Posterior vena cava (tissue), 2 donors: ENCODE measurements around the gene PTER. TPM values are rescaled to one million over a fixed set of nuclear protein-coding genes. Genes with fewer than 3 reads are reported as not detected.
A peak's percentile ranks its signal among the peaks of the same experiment; 100 is the strongest.

Source experiments
- DNase-seq: peaks from one replicate; pipeline ENCODE4 v3.0.0-alpha.2; 2020; ENCODE audit warnings: low spot score
- intact Hi-C, 2 donors: fragments of 100-400 bp; cut with DNase I; formaldehyde crosslinking; loops; one replicate each; pipeline versions ENCODE4 v1.14.1 to v1.14.2; 2022 to 2023
- long read RNA-seq, 2 donors: library from polyadenylated mRNA; unstranded; transcript quantifications; one replicate each; pipeline ENCODE4 v2.0.0, GENCODE V29; 2020 to 2021
- total RNA-seq, 2 donors: library from RNA; stranded (reverse); fragmentation: NEBNext Ultra II Directional; extraction: Animal tissue kit (Norgen Biotek cat#: 25700); gene quantifications; one replicate each; pipeline ENCODE4 v1.2.1, GENCODE V29; 2021
- donor health status: DM: yes; HTN: yes; CAD: no.
- donor health status: DM: yes; HTN: yes; CAD: no.

PTER gene, protein sequence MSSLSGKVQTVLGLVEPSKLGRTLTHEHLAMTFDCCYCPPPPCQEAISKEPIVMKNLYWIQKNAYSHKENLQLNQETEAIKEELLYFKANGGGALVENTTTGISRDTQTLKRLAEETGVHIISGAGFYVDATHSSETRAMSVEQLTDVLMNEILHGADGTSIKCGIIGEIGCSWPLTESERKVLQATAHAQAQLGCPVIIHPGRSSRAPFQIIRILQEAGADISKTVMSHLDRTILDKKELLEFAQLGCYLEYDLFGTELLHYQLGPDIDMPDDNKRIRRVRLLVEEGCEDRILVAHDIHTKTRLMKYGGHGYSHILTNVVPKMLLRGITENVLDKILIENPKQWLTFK
- 1 to 10 TPM; 5.4 to 6.0 TPM for total RNA-seq
- long read RNA-seq, donor 1, partial matches to known transcripts = 0 of 5 reads
- long read RNA-seq, donor 1, other reads (novel, unspliced or antisense) = 2 of 5 reads
- long read RNA-seq, donor 2 = 0 reads

DNA sequence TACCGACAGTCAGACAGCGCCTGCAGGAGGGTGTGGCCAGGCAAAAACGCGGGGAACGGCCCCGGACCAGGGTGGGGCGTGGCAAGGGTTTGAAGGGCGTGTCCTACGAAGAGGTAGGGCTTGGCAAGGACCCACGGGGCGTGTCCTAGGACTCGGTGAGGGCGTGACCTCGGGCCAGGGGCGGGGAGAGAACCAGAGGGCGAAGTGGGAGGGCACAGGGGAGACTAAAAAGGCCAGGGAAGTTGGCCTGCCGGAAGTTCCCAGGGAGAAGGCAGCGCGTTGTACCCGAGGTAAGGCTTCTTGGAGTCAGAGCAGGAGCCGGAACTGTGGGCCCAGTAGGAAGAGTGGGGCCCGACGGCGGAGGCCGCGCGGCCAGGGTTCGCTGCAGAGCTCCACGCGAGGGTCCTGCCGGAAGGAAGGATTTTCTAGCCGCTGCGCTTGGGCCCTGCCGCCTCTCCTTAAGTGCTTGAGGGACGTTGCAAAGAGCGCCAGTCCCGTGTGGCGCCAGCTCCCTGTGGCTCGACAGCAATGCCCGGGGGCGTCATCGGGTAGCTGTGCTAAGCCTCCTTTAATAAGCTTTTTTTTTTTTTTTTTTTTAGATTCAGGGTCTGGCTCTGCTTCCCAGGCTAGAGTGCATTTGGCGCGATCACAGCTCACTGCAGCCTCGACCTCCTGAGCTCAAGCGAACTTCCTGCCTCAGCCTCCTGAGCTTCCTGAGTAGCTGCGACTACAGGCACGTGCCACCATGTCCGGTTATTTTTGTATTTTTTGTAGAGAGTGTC is at the start of gene PTER:
Gene PTER, plus strand, starts transcription at position 253 of the 782 bp plus-strand sequence. CDS start 47,375 bp downstream, outside the sequence.
- peak; percentile 98 for DNase-seq
- intact Hi-C loops = no loop called here

DNA sequence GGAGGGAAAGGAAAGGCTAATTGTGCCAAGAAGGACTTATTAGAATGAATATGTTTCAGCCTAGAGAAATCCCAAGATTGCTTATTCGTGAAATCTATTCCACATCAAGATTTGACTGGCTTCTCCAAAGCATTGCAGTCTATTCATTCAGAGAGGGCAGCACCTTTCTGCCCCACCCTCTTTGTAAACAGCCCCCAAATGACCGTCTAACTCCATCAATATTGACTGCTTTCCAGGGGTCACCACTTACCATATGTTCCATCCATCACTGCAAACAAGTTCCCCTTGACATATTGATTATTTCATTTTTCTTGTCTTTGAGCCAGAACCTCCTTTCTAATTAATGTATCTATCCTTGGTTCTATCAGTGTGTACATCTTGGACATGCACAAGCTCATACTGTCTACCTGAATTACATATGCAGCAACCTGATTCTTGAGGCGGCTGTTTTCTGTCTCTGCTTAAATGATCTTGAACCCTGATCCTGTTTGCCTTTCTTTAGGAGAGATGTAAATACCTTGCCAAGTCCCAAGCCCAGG is 44.2 kb upstream of the PTER start:
- DNase-seq = no peak
- intact Hi-C loops = no loop called here

DNA sequence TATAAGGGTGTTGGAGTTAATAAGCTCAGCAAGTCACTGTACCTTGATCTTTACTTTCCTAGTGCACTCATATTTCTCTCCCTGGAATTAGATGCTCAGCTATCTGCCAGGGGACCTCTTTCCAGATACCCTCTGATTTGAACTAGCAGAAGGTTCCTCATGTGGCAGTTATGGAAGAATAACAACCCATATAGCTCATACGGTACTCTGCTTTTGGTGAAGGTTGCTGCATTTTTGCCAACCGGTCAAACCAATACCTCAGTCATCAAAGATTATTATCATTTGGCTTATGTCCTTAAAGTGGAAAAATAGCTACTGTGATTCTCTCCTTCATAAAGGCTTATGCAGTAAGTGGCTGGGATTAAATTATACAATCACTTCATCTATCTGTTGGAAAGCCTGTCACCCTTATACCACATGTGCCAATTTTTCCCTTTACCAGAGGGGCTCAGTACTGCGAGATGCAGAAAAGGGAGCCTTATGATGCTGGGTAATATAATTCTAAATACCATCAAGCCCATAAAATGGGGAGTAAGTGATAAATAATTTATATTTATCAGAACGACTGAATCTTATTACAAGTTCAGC is 43.4 kb upstream of the PTER start:
- no peak for DNase-seq
- intact Hi-C loops = no loop called here

DNA sequence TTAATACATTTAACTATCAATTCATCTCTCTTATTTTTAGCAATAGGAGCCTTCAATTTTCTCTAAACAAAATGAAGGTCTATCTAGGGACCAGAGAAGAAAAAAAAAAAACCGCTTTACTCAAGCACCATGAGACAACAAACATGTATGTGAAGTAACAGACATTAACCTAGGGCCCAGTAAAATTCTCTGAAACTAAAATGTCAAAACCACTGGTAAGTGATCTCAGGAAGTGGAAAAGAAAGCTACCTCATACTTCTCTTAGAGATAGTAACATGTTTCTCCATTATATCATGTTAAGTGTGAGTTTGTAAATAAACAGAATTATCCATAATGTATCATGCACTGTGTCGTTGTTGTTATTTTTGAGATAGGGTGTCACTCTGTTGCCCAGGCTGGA is 35.4 kb upstream of the PTER start:
- intact Hi-C loops = no loop called here
- no peak for DNase-seq

DNA sequence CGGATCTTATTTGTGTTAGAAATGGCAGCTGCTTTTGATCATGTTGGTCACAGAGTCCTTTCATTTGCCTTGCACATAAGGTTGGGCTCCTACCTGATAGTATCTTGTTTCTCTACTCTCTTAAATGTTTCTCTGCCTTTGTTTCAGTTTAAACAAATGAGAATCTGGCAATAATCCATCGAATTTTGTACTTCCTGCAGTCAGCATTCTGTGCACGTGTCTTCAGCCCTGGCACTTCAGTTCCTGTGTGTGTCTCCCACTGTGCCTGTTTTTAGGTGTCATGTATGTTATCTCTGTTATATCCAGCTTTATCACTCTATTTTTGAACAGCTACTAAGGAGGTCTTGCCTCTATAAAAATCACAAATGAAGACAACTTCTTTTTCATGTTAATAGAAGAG is 28.4 kb upstream of the PTER start:
- DNase-seq = no peak
- intact Hi-C loops = no loop called here

DNA sequence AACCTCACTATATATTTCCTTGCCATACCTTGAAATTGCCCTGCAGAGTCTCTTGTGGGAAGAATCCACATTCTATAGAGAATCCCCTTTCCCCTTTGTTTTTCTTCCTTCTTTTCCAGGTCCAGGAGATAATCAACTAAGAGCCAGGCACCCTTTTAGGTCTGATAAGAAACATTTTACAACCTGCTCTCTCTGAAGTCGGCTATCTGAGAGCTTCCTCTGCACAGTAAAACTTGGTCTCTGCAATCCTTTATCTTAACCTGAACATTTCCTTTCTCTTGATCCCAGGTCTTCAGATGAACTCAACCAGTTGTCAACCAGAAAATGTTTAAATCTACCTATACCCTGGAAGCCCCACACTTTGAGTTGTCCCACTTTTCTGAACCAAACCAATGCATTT is 19.5 kb upstream of the PTER start:
- no peak for DNase-seq
- intact Hi-C loops = no loop called here

DNA sequence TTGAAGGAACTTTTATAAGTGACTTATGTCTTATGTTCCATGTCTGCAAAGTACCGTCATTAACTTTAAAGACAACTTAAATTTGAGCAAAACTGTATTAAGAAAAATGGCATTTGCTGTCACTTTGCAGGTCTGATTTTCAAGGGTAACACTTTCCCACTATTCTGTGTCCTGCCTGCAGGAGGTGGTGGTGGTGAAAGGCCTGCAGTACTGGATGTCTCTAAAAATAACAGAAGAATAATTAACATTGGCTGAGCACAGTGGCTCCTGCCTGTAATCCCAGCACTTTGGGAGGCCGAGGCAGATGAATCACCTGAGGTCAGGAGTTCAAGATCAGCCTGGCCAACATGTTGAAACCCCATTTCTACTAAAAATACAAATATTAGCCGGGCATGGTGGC is 13.2 kb upstream of the PTER start:
- intact Hi-C loops = loop anchor here in 1 of 2 donors (10.0 kb wide), 1 partner anchor 1719 kb away; no protein-coding TSS in a partner anchor
- DNase-seq = no peak

DNA sequence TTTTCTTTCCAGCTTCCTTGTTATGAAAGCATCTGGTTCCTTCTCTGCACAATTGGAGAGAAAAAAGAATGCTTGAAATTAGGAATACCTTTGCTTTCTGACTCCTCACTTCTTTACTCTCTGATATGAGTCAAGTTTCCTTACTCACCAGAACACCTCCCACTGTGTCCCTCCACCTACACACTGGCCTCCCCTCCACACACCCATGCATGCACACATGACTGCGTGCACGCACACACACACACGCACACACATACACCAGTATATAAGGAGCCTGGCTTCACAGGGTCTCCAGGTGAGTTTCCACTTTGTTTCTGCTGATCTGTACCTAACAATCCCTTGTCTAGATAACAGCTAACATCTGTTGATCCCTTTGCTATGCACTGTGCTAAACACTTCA is 11.4 kb upstream of the PTER start:
- intact Hi-C loops = loop anchor here in 1 of 2 donors (10.0 kb wide), 1 partner anchor 1721 kb away; no protein-coding TSS in a partner anchor
- DNase-seq = no peak

DNA sequence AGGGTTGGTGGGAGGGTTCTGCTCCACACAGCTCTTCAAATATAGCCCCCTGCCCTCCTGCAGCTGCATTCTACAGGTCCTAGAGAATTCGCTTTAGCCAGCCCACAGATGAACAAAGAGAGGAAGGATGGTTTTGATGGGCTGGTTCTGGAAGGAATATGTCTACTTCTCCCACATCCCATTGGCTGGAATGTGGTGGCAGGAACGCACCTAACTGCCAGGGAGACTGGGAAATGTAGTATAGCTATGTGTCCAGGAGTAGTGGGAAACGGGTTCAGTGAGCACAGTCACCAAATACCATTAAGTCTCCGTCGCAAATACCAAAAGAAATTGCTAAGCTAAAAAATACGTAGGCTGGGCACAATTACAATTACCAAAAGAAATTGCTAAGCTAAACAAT is 7.3 kb upstream of the PTER start:
- intact Hi-C loops = loop anchor here in 1 of 2 donors (10.0 kb wide), 1 partner anchor 1725 kb away; no protein-coding TSS in a partner anchor
- DNase-seq = no peak

DNA sequence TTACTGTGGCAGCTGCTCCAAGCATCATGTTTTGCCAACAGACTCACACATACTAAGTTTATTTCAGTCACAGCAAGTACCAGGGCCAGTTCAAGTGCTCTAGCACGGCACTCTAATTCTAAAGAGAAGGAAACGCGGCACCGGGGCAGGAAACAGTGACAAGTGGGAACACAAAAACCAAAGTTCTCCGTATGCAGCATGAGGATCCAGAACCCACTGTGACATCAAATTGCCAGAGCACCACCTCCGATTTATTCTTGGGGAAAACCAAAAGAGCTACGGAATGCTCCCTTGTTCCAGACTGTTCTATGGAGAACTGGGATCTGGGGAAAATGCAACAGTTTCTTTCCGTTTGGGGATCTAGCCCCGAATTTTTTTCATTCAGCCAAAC is 448 bp upstream of the PTER start:
- DNase-seq = no peak
- intact Hi-C loops = no loop called here

DNA sequence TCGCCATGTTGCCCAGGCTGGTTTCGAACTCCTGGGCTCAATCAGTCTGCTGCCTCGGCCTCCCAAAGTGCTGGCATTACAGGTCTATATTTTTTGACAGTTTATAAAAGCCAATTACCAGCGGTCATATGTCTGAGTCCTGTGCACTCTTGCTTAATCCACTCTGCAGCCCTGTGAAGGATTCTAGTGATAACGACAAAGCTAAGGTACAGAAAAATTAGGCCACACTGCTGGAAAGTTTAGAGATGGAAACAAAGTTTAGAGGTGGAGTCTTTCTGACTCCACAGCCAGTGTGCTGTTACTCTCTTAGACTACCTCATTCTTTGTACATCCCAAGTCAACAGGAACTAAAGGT is 707 bp downstream of the PTER start:
- intact Hi-C loops = no loop called here
- DNase-seq = no peak

DNA sequence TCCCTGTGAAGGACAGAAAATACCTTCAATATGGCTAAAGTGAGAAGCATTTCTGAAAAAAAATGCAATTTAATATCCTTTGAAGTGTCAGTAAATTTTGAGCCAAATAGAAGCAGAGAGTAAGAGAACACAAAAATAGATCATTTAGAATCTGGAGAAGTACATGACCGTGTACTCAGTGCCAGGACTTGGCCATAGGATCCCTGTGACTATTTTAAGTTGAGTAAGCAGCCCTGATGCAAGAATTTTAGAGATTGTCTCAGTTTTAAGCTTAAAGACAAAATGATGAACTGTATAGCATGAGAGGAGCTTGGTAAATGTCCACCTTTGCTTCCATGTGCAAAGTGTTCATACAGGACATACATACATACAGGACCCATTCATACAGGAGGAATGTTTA is 2.5 kb downstream of the PTER start:
- no peak for DNase-seq
- intact Hi-C loops = no loop called here

DNA sequence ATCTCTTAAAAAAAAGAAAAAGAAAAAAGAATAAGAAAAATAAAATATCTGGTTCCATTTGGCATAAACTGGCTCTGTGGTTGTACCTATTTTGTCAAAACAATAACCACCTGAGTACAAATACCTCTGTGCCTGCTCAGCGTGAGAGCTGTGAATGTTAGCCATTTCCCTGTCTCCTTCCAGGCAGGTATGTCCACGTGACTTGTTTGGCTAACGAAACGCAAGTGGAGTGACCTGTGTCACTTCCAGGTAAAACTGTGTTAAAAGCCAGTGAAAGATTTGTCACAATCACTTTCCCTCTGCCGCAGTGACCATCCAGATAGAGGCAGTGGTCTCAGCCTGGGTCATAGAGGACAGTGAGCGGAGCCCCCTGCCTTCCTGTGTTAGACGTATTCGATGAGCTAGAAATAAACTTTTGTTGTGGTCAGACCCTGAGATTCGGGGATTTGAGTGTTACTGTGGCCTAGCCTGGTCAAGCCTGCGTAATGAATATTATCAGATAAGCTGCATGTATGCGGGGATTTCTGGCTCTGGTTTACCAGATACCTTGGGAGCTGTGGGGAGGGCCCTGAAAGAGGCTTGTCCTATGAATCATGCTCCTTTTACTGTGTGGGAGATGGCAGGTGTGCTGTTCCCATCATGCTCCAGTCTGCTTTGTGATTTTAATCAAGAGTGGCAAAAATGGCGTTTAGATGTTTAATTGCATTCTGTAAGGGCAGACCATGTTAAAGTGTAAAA is 3.8 kb downstream of the PTER start:
- DNase-seq = no peak
- intact Hi-C loops = loop anchor here in 1 of 2 donors (2.0 to 5.0 kb wide), 2 partner anchors 78 to 873 kb away; no protein-coding TSS in a partner anchor

DNA sequence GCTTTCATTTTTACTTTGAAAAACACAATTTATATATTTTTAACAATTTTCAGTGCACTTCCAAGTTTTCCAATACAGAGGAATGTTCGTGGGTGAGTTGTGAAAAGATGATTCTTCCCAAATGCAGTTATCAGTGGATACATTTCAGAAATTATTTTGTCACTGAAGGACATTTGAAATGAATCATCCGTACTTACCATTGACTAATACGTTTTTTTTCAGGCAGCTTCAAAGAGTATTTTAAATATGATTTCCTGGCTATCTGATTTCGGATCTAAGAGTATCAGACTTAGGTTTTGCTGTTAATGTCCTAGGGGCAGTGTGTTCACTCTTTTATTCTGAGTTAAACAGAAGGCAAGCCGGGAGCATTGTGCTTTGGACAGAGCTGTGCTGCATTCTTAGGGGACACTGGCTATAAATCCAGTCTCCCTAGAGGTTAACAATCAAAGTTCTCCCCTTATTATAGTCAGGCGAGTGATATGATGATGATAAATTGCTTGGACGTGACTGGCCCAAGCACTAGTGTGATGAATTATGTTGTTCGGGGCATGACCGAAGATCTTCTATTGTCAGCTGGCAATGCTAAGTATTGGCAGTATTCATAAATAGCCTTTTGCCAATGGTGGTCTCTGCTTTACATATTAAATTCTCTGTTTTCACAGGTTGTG is 4.5 kb downstream of the PTER start:
- no peak for DNase-seq
- intact Hi-C loops = loop anchor here in 1 of 2 donors (2.0 to 5.0 kb wide), 2 partner anchors 77 to 874 kb away; no protein-coding TSS in a partner anchor

DNA sequence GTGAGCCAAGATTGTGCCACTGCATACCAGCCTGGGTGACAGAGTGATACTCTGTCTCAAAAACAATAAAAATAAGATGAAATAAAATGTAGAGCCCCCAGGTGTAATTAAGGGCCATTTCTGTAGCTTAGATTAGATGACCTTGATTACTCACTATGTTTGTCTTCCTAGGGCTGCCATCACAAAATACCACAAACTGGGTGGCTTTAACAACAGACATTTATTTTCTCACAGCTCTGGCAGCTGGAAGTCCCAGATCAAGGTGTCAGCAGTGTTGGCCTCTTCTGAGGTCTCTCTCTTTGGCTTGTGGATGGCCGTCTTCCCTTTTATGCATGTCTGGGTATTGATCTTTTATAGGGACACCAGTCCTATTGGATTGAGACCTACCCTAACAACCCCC is 6.1 kb downstream of the PTER start:
- intact Hi-C loops = loop anchor here in 1 of 2 donors (5.0 kb wide), 1 partner anchor 876 kb away; no protein-coding TSS in a partner anchor
- no peak for DNase-seq

DNA sequence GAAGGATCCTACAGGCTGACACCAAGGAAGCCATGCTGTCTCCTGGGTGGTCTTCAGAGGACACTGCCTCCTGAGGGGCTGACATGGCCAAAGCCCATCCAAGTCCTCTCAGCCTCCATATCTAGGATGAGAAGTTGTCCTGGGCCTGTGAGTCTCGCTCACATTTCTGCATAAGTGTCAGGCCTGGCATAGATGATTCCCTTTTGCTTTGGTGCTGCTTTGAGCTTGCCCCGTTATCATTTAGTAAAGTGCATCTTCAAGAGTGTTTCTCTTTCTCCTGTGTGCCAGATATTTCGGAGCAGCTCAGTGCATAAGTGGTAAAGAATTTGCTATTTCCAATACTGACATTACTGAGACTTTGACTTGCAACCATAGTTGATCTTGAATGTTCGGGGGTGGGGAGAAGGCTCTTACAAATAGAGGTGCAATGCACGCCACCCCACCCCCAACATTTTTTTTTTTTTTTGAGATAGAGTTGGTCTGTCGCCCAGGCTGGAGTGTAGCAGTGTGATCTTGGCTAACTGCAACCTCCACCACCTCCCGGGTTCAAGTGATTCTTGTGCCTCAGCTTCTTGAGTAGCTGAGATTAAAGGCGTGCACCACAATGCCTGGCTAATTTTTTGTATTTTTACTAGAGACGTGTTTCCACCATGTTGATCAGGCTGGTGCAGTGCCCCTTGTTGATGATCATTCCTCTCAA is 9.1 kb downstream of the PTER start:
- no peak for DNase-seq
- intact Hi-C loops = no loop called here

DNA sequence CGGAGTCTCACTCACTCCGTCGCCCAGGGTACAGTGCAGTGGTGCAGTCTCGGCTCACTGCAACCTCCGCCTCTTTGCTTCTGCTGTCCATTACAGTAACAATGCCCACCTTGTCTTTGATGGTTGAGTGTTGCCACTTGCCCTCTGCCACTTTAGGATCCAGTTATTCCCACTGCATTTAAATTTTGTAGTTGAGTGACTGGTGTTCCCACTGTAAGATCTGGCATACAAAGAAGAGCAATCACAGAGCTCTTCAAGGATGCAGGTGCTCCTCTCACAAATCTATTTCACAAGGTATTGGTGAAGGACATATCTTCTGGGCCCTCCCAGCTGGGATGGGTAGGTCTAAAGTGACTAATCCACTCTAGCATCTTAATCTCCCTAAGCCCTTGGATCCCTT is 12.6 kb downstream of the PTER start:
- DNase-seq = no peak
- intact Hi-C loops = no loop called here
